Trophoblast cell (in vitro differentiated cells and primary cell): ENCODE measurements around the gene TNNI2.
"Not testable (repeated sequence)": the region's sequence is repeated elsewhere in the genome, so short reads cannot be mapped to it uniquely, and the experiment has no call there.

Experiments
- DNase-seq, 2 donors: peaks; one replicate each; pipeline ENCODE4 v3.0.0-alpha.2; 2016
- H2AFZ ChIP-seq: 2 replicates; pipeline ENCODE4 v1.6.1; 2013; ENCODE audit warnings: low read length, moderate library complexity, mild to moderate bottlenecking; ENCODE audit not compliant: insufficient read depth, poor library complexity
- H2AK5ac ChIP-seq: 2 replicates; pipeline ENCODE4 v1.6.1; 2013; ENCODE audit warnings: mild to moderate bottlenecking, low read length
- H2BK120ac ChIP-seq: 2 replicates; pipeline ENCODE4 v1.6.1; 2013; ENCODE audit warnings: low read length, mild to moderate bottlenecking, moderate library complexity; ENCODE audit not compliant: insufficient read depth, poor library complexity
- H2BK12ac ChIP-seq: 2 replicates; pipeline ENCODE4 v1.6.1; 2013; ENCODE audit warnings: mild to moderate bottlenecking, low read length, moderate library complexity
- H2BK5ac ChIP-seq: 2 replicates; pipeline ENCODE4 v1.6.1; 2013; ENCODE audit warnings: low read length, low read depth, moderate library complexity, mild to moderate bottlenecking; ENCODE audit not compliant: poor library complexity
- H3K14ac ChIP-seq: 2 replicates; pipeline ENCODE4 v1.6.1; 2013; ENCODE audit warnings: mild to moderate bottlenecking, low read length
- H3K18ac ChIP-seq: 2 replicates; pipeline ENCODE4 v1.6.1; 2013; ENCODE audit warnings: mild to moderate bottlenecking, low read length
- H3K23ac ChIP-seq: 2 replicates; pipeline ENCODE4 v1.6.1; 2013; ENCODE audit warnings: low read length
- H3K27ac ChIP-seq: 2 replicates; pipeline ENCODE4 v1.5.1; 2013; ENCODE audit warnings: low read depth, mild to moderate bottlenecking, inconsistent platforms, low read length, moderate library complexity
- H3K27me3 ChIP-seq: 2 replicates; pipeline ENCODE4 v1.6.1; 2013; ENCODE audit warnings: inconsistent platforms, mild to moderate bottlenecking, low read length, moderate library complexity; ENCODE audit not compliant: insufficient read depth
- H3K36me3 ChIP-seq, 2 experiments: 1 replicate in 1 of 2; 2 replicates in 1 of 2; pipeline ENCODE4 v1.6.1; 2013; ENCODE audit warnings: low read length in 2 of 2, mild to moderate bottlenecking in 2 of 2, moderate library complexity in 1 of 2; ENCODE audit not compliant: insufficient read depth in 2 of 2, control insufficient read depth in 1 of 2
- H3K4ac ChIP-seq: 2 replicates; pipeline ENCODE4 v1.6.1; 2013; ENCODE audit warnings: low read depth, mild to moderate bottlenecking, low read length, moderate library complexity
- H3K4me1 ChIP-seq, 2 experiments: 1 replicate in 1 of 2; 2 replicates in 1 of 2; pipeline ENCODE4 v1.6.1; 2013; ENCODE audit warnings: low read length in 2 of 2, mild to moderate bottlenecking in 2 of 2, moderate library complexity in 1 of 2; ENCODE audit not compliant: insufficient read depth in 2 of 2, control insufficient read depth in 1 of 2
- H3K4me2 ChIP-seq: 2 replicates; pipeline ENCODE4 v1.6.1; 2013; ENCODE audit warnings: inconsistent platforms, mild to moderate bottlenecking, low read length, moderate library complexity
- H3K4me3 ChIP-seq: 2 replicates; pipeline ENCODE4 v1.5.1; 2013; ENCODE audit warnings: mild to moderate bottlenecking, low read depth, low read length, inconsistent platforms
- H3K79me1 ChIP-seq: one replicate; pipeline ENCODE4 v1.6.1; 2013; ENCODE audit warnings: low read length
- H3K79me2 ChIP-seq: 2 replicates; pipeline ENCODE4 v1.6.1; 2013; ENCODE audit warnings: low read length, mild to moderate bottlenecking; ENCODE audit not compliant: control insufficient read depth, insufficient read depth, poor library complexity
- H3K9ac ChIP-seq: 2 replicates; pipeline ENCODE4 v1.6.1; 2013; ENCODE audit warnings: mild to moderate bottlenecking, low read length
- H3K9me3 ChIP-seq: 2 replicates; pipeline ENCODE4 v1.6.1; 2013; ENCODE audit warnings: low read depth, mild to moderate bottlenecking, control low read depth, inconsistent platforms, low read length; ENCODE audit not compliant: insufficient read depth
- H4K12ac ChIP-seq: 2 replicates; pipeline ENCODE4 v1.6.1; 2013; ENCODE audit warnings: low read depth, mild to moderate bottlenecking, low read length, moderate library complexity
- H4K8ac ChIP-seq: 2 replicates; pipeline ENCODE4 v1.6.1; 2013; ENCODE audit warnings: low read depth, mild to moderate bottlenecking, low read length, moderate library complexity
- H4K91ac ChIP-seq: one replicate; pipeline ENCODE4 v1.6.1; 2013; ENCODE audit warnings: low read depth, mild to moderate bottlenecking, low read length, moderate library complexity
- WGBS: extraction: QIAGEN DNeasy Blood & Tissue Kit; methylation state at CpG from one replicate; pipeline ENCODE4 v1.1.7; 2013; ENCODE audit warnings: missing lambda C conversion rate; ENCODE audit not compliant: insufficient read length, insufficient coverage; ENCODE audit errors: extremely low coverage; 5-methylcytosine and 5-hydroxymethylcytosine counted together

The TNNI2 gene

GRCh38 chr11:1872267-1872985, 33.6 kb downstream of the TNNI2 start:
- Histone ChIP-seq H3K18ac (no peak overlapping the region), H2AFZ (no peak overlapping the region), H3K79me2 (no peaks in the 10 kb centered on the region), H3K9me3 (no peaks in the 10 kb centered on the region), H3K4me3 (no peak overlapping the region), H3K79me1 (peaks cover 6% of the 10 kb centered on the region), H2BK5ac (no peak overlapping the region), H3K4me1 (peaks cover 10 to 11% of the 10 kb centered on the region in 2 experiments), H3K23ac (no peak overlapping the region), H4K12ac (no peak overlapping the region), H4K8ac (no peak overlapping the region), H4K91ac (no peak overlapping the region), H3K27me3 (no peaks in the 10 kb centered on the region), H3K4ac (no peak overlapping the region), H2AK5ac (no peak overlapping the region), H3K36me3 (no peaks in the 10 kb centered on the region), H2BK120ac (no peak overlapping the region), H3K9ac (no peak overlapping the region), H3K14ac (no peak overlapping the region), H2BK12ac (no peak overlapping the region), H3K27ac (no peak overlapping the region), H3K4me2 (no peak overlapping the region)
- no peak for DNase-seq
- no CpG with 5 or more reads among the region's 25 CpGs for WGBS

- Histone ChIP-seq H3K27me3 (no peaks in the 10 kb centered on the region), H3K36me3 (no peaks in the 10 kb centered on the region), H3K4ac (no peak overlapping the region)
Observed at GRCh38 chr11:1873048-1873812, 34.4 kb downstream of the TNNI2 start.

GRCh38 chr11:1873813-1874150, 35.0 kb downstream of the TNNI2 start:
- not testable (repeated sequence) for H3K9ac ChIP-seq, H3K36me3 ChIP-seq, H3K4ac ChIP-seq, H4K8ac ChIP-seq, H3K79me2 ChIP-seq, DNase-seq, H3K27ac ChIP-seq, H3K23ac ChIP-seq, H3K9me3 ChIP-seq, H2BK5ac ChIP-seq, H2AK5ac ChIP-seq, H2AFZ ChIP-seq, H3K4me2 ChIP-seq, H3K27me3 ChIP-seq, H3K4me3 ChIP-seq, H4K12ac ChIP-seq, H2BK120ac ChIP-seq, H3K14ac ChIP-seq, H3K18ac ChIP-seq
- peak overlapping the region; percentile 16 for H4K91ac ChIP-seq
- H3K79me1 ChIP-seq, result peaks cover 16% of the 10 kb centered on the region
- peaks cover 17 to 19% of the 10 kb centered on the region in 2 experiments for H3K4me1 ChIP-seq
- WGBS, result no CpG with 5 or more reads among the region's 17 CpGs
- H2BK12ac ChIP-seq, result peak overlapping the region; percentile 19

More at GRCh38 chr11:1873048-1873812, 34.4 kb downstream of the TNNI2 start:
- Histone ChIP-seq H3K14ac (no peak overlapping the region), H2AK5ac (no peak overlapping the region), H3K23ac (no peak overlapping the region), H4K8ac (no peak overlapping the region), H2AFZ (no peak overlapping the region), H3K4me2 (no peak overlapping the region), H2BK5ac (no peak overlapping the region), H3K9ac (no peak overlapping the region), H3K9me3 (no peaks in the 10 kb centered on the region), H3K4me1 (peaks cover 16 to 19% of the 10 kb centered on the region in 2 experiments), H2BK12ac (peak overlapping the region; percentile 19), H3K27ac (no peak overlapping the region), H3K4me3 (no peak overlapping the region), H3K79me2 (peaks cover 3% of the 10 kb centered on the region), H2BK120ac (no peak overlapping the region), H4K12ac (no peak overlapping the region), H3K18ac (no peak overlapping the region), H4K91ac (peak overlapping the region; percentile 16), H3K79me1 (peaks cover 12% of the 10 kb centered on the region)
- WGBS, result no CpG with 5 or more reads among the region's 11 CpGs
- DNase-seq, result no peak

GRCh38 chr11:1874441-1875092, 35.8 kb downstream of the TNNI2 start:
- no CpG with 5 or more reads among the region's 17 CpGs for WGBS

More at GRCh38 chr11:1874441-1875092, 35.8 kb downstream of the TNNI2 start:
- H3K36me3 ChIP-seq, H3K14ac ChIP-seq, H2AK5ac ChIP-seq, H2BK5ac ChIP-seq, DNase-seq, H2AFZ ChIP-seq, H3K23ac ChIP-seq, H3K9me3 ChIP-seq, H4K12ac ChIP-seq, H3K18ac ChIP-seq, H3K79me2 ChIP-seq, H3K4ac ChIP-seq, H3K4me2 ChIP-seq, H3K27me3 ChIP-seq, H3K4me3 ChIP-seq, H3K27ac ChIP-seq, H3K9ac ChIP-seq, H2BK120ac ChIP-seq, H4K8ac ChIP-seq: not testable (repeated sequence)
- peaks cover 21% of the 10 kb centered on the region for H3K79me1 ChIP-seq
- peak overlapping the region; percentile 15 for H2BK12ac ChIP-seq
- H3K4me1 ChIP-seq, result peaks cover 17 to 19% of the 10 kb centered on the region in 2 experiments
- H4K91ac ChIP-seq, result peak overlapping the region; percentile 56
